Articular chondrocyte of knee joint (primary cell): ENCODE measurements around the gene KIF2A. TPM values are rescaled to one million over a fixed set of nuclear protein-coding genes. Genes with fewer than 3 reads are reported as not detected.

Experiments
- total RNA-seq: library from RNA; depleted of rRNA; stranded (reverse); fragments of >200 nt; gene quantifications from 2 replicates; pipeline ENCODE4 v1.2.3, GENCODE V29; 2012

KIF2A gene
- total RNA-seq, result 64.2 and 69.1 TPM in 2 replicates

DNA sequence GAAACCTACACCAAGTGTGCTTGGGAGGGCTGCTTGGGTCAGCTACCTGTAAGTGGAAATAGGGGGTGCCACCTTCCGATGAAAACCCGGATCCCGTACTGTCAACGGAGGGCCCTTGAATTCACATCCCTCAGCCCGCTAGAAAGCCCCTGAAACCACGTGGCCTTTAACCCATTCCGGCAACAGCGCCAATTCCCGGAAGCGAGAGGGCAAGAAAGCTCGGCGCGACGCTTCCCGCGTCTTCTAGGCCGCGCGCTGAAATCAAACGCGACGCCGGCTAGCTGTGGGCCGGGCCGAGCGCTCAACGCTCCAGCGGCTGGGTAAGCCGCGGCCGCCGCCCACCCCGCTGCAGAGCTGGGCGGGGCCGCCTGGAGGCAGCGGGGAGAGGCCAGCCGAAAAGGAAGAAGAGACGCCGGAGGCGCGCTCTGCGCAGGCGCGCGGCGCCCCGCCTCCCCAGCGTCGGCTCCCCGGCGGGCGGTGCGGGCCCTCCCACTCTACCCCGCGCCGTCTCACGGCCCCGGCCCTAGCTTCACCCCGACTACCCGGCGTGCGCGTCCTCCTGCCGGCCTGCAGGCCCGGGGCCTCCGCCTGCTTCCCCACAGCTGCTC is at the start of gene KIF2A:
Gene KIF2A, plus strand, starts transcription at position 492 of the 608 bp plus-strand sequence. CDS start 267 bp downstream, outside the sequence.

DNA sequence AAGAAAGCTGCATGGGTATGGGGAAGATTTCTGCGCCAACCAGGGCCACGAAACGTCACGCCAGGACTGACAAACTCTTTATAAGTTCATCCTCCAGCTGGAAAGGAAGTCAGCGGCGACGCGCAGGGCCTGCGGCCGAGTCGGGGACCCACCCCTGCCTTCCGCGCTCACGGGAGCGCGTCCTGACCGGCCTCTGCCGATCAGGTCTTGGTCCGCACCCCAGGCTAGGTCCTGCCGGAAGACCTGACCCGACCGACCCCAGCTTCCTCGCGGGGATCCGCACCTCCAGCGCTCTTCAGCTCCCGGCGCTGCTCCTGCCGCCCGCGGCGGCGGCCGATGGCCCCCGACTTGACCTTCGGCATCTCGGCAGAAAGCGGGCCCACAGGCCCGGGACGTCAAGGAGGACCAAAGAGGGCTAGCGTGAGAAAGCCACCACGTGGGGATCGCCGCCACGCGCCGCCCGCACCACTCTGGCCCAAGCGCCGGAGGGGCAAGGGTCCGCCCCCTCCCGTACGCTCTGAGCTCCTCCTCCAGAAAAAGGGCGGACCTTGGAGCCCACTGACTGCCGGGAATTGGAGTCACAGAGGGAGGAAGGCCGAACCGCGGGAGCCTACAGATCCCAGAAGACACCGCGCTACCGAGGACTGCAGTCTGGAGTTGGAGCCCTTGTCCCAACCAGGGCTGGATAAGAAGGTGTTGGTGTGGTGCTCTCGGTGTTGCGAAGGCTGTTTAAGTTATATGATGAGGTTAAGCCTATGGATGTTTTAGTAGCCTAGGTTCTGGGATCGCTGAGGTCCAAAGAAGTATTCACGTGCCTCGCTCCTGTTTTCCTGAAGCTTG is 97.6 kb downstream of the KIF2A start, which contains the start of gene DIMT1:
Gene DIMT1, minus strand, starts transcription at position 495 of the 840 bp plus-strand sequence. Its CDS starts 133 bp downstream, at position 362.

DNA sequence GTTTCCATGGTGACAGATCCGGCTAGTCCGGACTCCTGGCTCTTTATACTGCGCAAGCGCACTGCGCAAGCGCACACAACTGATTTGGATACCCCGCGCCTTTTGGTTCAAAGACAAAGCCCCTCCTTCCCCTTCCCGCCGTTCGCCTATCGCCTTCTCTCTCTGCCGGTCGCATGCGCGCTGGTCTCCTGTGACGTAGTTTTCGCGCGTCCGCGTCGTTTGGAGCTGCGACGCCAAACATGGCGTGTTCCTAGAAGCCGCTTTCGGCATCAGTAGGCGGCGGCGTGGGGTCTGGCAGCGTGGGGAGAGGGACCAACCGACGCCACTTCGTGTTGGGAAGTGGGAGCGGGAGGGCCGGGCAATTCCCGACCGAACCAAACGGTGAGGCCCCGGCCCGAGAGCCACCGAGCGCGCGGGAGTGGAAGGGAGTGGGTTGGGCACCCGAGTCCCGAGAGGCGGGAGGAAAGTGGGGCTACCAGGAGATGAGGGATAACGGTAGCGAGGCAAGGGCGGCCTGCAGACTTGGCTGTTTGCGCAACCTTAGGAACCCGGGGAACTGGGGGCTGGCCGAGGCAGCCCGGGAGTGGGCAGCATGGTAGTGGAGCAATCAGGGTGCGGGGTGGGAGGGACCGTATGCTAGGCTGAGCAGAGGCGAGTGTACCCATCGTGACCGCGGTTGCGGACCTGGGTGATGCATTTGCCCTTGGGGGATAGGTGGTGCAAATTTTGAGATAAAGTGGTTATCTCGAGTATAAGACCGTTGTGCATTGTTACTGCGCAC is 106.7 kb downstream of the KIF2A start, which contains the start of gene IPO11:
Gene IPO11, plus strand, starts transcription at position 215 of the 781 bp plus-strand sequence. CDS start 24,517 bp downstream, outside the sequence.

Other genes starting within 250 kb of the KIF2A start
- gene DIMT1, start 97.7 kb downstream of the KIF2A start, total RNA-seq, result 37.4 TPM in 2 replicates
- 32.0 and 33.7 TPM in 2 replicates for gene IPO11, start 106.6 kb downstream of the KIF2A start, total RNA-seq